Ovary (tissue), 9 donors: ENCODE results near the gene MDGA2. TPM values are rescaled to one million over a fixed set of nuclear protein-coding genes. Genes with fewer than 3 reads are reported as not detected.

ENCODE experiments used
- DNase-seq, 5 donors: peaks; one replicate each; pipeline ENCODE4 v3.0.0-alpha.2; 2019 to 2020
- H3K27ac ChIP-seq, 2 donors: fragments of 200-600 bp; one replicate each; pipeline versions ENCODE4 v1.5.1 to v1.8.0; 2019 to 2022
- H3K27me3 ChIP-seq: fragments of 200-600 bp; one replicate; pipeline ENCODE4 v1.8.0; 2022
- H3K36me3 ChIP-seq: fragments of 200-600 bp; sonication (generic); one replicate; pipeline ENCODE4 v1.5.1; 2019
- H3K4me1 ChIP-seq: one replicate; pipeline ENCODE4 v1.8.1; 2013; ENCODE audit warnings: mild to moderate bottlenecking, moderate library complexity; ENCODE audit not compliant: insufficient read depth
- H3K4me3 ChIP-seq: fragments of 200-600 bp; sonication (generic); one replicate; pipeline ENCODE4 v1.5.1; 2017
- H3K9me3 ChIP-seq, 2 donors: fragments of 200-600 bp in 1 of 2; sonication (generic) in 1 of 2; one replicate each; pipeline versions ENCODE4 v1.5.1 to v1.8.1; 2013 to 2019; ENCODE audit warnings: mild to moderate bottlenecking in 1 of 2, moderate library complexity in 1 of 2
- EP300 ChIP-seq: sonication (generic); formaldehyde crosslinking; IDR thresholded peaks from one replicate; pipeline ENCODE4 v1.6.1; 2017; ENCODE audit warnings: antibody characterized with exemption
- POLR2A ChIP-seq: fragments of 450-650 bp; IDR thresholded peaks from one replicate; pipeline ENCODE4 v1.6.1; 2017; ENCODE audit warnings: antibody characterized with exemption, mild to moderate bottlenecking, moderate library complexity
- WGBS, 3 donors: extraction: QIAGEN DNeasy Blood & Tissue Kit in 1 of 3; methylation state at CpG; one replicate each; pipeline versions ENCODE4 v1.1.5 to v1.1.7; 2013 to 2017; 5-methylcytosine and 5-hydroxymethylcytosine counted together
- intact Hi-C, 4 donors: fragments of 100-400 bp; cut with DNase I; formaldehyde crosslinking; loops; one replicate each; pipeline versions ENCODE4 v1.11.0 to v1.15.1; 2022 to 2023
- polyA plus RNA-seq, 2 donors: library from polyadenylated mRNA; stranded (reverse); fragments of 200-250 nt in 1 of 2; fragments of 350-450 nt in 1 of 2; fragmentation: Illumina TruSeq in 1 of 2; extraction: RNeasy Lipid Tissue Mini Kit (QIAGEN cat#74804) in 1 of 2; gene quantifications; one replicate each; pipeline ENCODE4 v1.2.3, GENCODE V29; 2013 to 2014
- total RNA-seq, 7 donors: library from RNA; depleted of rRNA in 2 of 7; stranded (reverse); fragments of >200 nt in 2 of 7; fragmentation: NEBNext Ultra II Directional in 3 of 7; extraction: Animal tissue kit (Norgen Biotek cat#: 25700) in 3 of 7; gene quantifications; one replicate each; pipeline versions ENCODE4 v1.1.0 to v1.2.4, GENCODE V29; 2016 to 2023
- TF ChIP-seq, protein P1 (sequence below), 3 donors: fragments of 450-650 bp in 2 of 3; fragments of 200-600 bp in 1 of 3; IDR thresholded peaks; one replicate each; pipeline versions ENCODE4 v1.5.1 to v1.8.0; 2016 to 2022; ENCODE audit warnings: antibody characterized with exemption in 3 of 3, mild to moderate bottlenecking in 1 of 3
- donor health status: DM: no; HTN: no; CAD: no; lungs with moderate emphysema.
- donor health status: DM: no; HTN: no; CAD: no.
- donor health status: Bipolar disorder and iron deficiency.
- donor health status: DM: yes; HTN: yes; CAD: no.
- donor health status: DM: no; HTN: no; CAD: no.
- donor health status: DM: yes; HTN: yes; CAD: no.

MDGA2 gene
- total and polyA plus RNA-seq, 9 donors, result 0.04 to 0.26 (median 0.18) TPM; not detected in 5

- no peak for DNase-seq
- no peaks in the 10 kb centered on the region for H3K36me3 ChIP-seq
- no peaks in the 10 kb centered on the region for H3K4me1 ChIP-seq
- no peaks in the 10 kb centered on the region for H3K9me3 ChIP-seq
- peaks cover 3% of the 10 kb centered on the region for H3K27me3 ChIP-seq
- WGBS, 3 donors, result 82 to 91% (median 86%) methylated on average over 1 of the region's 1 CpG
- H3K27ac ChIP-seq, result no peak overlapping the region
- no peak overlapping the region for H3K4me3 ChIP-seq
- intact Hi-C loops, result no loop called here
- TF ChIP-seq, protein P1, sequence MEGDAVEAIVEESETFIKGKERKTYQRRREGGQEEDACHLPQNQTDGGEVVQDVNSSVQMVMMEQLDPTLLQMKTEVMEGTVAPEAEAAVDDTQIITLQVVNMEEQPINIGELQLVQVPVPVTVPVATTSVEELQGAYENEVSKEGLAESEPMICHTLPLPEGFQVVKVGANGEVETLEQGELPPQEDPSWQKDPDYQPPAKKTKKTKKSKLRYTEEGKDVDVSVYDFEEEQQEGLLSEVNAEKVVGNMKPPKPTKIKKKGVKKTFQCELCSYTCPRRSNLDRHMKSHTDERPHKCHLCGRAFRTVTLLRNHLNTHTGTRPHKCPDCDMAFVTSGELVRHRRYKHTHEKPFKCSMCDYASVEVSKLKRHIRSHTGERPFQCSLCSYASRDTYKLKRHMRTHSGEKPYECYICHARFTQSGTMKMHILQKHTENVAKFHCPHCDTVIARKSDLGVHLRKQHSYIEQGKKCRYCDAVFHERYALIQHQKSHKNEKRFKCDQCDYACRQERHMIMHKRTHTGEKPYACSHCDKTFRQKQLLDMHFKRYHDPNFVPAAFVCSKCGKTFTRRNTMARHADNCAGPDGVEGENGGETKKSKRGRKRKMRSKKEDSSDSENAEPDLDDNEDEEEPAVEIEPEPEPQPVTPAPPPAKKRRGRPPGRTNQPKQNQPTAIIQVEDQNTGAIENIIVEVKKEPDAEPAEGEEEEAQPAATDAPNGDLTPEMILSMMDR (IDR thresholded peaks at IDR 0.05), result no peak
- TF ChIP-seq EP300 (no peak), POLR2A (no peak)
Observed at GRCh38 chr14:47085678-47086077, 589.7 kb downstream of the MDGA2 start.

GRCh38 chr14:47065326-47065725 lies 610.1 kb downstream of the MDGA2 start:
- Histone ChIP-seq H3K27me3 (no peaks in the 10 kb centered on the region), H3K4me1 (no peaks in the 10 kb centered on the region), H3K4me3 (no peak overlapping the region), H3K36me3 (no peaks in the 10 kb centered on the region), H3K9me3 (no peaks in the 10 kb centered on the region), H3K27ac (no peak overlapping the region)
- WGBS, 3 donors, result 83 to 87% (median 86%) methylated on average over 1 of the region's 1 CpG
- intact Hi-C loops, result no loop called here
- DNase-seq, result no peak
- TF ChIP-seq POLR2A (no peak), EP300 (no peak)
- TF ChIP-seq, protein P1 (IDR thresholded peaks at IDR 0.05), result no peak

DNA sequence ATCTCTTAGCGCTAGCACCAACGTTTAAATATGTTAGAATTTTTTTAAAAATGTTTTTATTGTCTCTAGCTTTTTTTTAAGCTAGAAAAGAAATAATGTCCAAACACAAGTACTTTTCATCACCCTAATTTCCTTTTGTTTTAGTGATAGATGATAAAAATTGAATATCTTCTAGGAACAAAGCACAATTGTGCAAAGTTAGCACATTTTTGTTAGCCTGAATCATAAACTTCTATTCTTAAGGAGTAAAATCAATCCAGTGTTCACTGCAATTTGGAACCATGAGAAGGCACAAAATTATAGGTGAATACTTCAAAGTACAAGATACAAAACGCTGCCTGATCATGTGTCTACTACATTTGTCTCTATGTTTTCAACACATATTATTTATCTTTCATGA lies 615.4 kb downstream of the MDGA2 start:
- no peaks in the 10 kb centered on the region for H3K9me3 ChIP-seq
- no peak for DNase-seq
- H3K27ac ChIP-seq, result no peak overlapping the region
- 54 to 67% (median 58%) methylated on average over 3 of the region's 3 CpGs for WGBS, 3 donors
- no peaks in the 10 kb centered on the region for H3K27me3 ChIP-seq
- H3K4me1 ChIP-seq, result no peaks in the 10 kb centered on the region
- TF ChIP-seq, protein P1 (IDR thresholded peaks at IDR 0.05), result no peak
- no peak for TF ChIP-seq POLR2A
- TF ChIP-seq EP300, result no peak
- intact Hi-C loops, result no loop called here
- H3K4me3 ChIP-seq, result no peak overlapping the region
- H3K36me3 ChIP-seq, result no peaks in the 10 kb centered on the region

DNA sequence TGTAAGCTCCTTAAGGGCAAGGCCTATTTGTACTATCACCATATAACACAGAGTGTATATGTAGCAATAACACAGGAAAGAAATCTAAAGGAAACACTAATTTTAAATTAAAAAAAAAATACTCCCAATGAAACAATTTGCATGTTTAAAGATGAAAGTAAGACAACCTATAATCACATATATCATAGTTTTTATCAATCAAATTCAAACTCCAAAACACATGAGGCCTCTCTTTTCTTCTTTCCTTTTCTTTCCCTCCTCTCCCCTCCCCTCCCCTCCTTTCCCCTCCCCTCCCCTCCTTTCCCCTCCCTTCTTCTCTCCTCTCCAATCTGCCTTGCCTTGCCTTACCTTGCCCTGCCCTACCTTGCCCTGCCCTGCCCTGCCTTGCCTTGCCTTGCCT lies 618.0 kb downstream of the MDGA2 start:
- H3K9me3 ChIP-seq, result no peaks in the 10 kb centered on the region
- H3K27me3 ChIP-seq, result no peaks in the 10 kb centered on the region
- no peak for DNase-seq
- no peak overlapping the region for H3K27ac ChIP-seq
- H3K4me1 ChIP-seq, result no peaks in the 10 kb centered on the region
- TF ChIP-seq, protein P1 (IDR thresholded peaks at IDR 0.05), result no peak
- no peak for TF ChIP-seq POLR2A
- TF ChIP-seq EP300, result no peak
- H3K36me3 ChIP-seq, result no peaks in the 10 kb centered on the region
- intact Hi-C loops, result no loop called here
- H3K4me3 ChIP-seq, result no peak overlapping the region

GRCh38 chr14:47044841-47045240 lies 630.6 kb downstream of the MDGA2 start:
- no peak overlapping the region for H3K27ac ChIP-seq
- no peak overlapping the region for H3K4me3 ChIP-seq
- no peak for DNase-seq
- WGBS, 3 donors, result 68 to 75% (median 73%) methylated on average over 1 of the region's 1 CpG
- no peaks in the 10 kb centered on the region for H3K36me3 ChIP-seq
- no peaks in the 10 kb centered on the region for H3K4me1 ChIP-seq
- intact Hi-C loops, result no loop called here
- no peaks in the 10 kb centered on the region for H3K9me3 ChIP-seq
- H3K27me3 ChIP-seq, result no peaks in the 10 kb centered on the region
- TF ChIP-seq EP300, result no peak
- TF ChIP-seq POLR2A, result no peak
- TF ChIP-seq, protein P1 (IDR thresholded peaks at IDR 0.05), result no peak
